Measurements from ENCODE around the gene PRKG1. TPM values are rescaled to one million over a fixed set of nuclear protein-coding genes. Genes with fewer than 3 reads are reported as not detected.

Gene PRKG1
- total RNA-seq, 4 donors from 2014 or later = 17.1 to 36.4 (median 25.8) TPM

DNA sequence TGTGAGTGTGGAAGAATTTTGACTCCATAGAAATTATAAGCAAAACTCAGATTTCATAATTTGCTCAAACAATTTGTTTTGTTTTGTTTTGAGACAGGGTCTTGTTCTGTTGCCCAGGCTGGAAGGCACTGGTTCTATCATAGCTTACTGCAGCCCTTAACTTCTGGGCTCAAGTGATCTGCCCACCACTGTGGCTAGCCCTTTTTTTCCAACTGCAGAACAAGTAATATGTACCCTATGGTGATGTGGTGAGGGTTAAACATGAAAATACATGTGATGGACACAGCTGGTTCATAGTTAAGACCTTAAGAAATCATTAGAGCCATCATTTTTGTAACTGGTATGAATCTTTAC is 594.0 kb downstream of the PRKG1 start:
- ATAC-seq (ENCODE audit: low FRiP score) (no peak), DNase-seq (ENCODE audit: low spot score) (no peak)
- TF ChIP-seq, protein P1, sequence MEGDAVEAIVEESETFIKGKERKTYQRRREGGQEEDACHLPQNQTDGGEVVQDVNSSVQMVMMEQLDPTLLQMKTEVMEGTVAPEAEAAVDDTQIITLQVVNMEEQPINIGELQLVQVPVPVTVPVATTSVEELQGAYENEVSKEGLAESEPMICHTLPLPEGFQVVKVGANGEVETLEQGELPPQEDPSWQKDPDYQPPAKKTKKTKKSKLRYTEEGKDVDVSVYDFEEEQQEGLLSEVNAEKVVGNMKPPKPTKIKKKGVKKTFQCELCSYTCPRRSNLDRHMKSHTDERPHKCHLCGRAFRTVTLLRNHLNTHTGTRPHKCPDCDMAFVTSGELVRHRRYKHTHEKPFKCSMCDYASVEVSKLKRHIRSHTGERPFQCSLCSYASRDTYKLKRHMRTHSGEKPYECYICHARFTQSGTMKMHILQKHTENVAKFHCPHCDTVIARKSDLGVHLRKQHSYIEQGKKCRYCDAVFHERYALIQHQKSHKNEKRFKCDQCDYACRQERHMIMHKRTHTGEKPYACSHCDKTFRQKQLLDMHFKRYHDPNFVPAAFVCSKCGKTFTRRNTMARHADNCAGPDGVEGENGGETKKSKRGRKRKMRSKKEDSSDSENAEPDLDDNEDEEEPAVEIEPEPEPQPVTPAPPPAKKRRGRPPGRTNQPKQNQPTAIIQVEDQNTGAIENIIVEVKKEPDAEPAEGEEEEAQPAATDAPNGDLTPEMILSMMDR (IDR thresholded peaks at IDR 0.05) = no peak

- DNase-seq (ENCODE audit: low spot score) = no peak
- ATAC-seq (ENCODE audit: low FRiP score) = no peak
- TF ChIP-seq, protein P1 (IDR thresholded peaks at IDR 0.05) = no peak
Measured at GRCh38 chr10:51669041-51669440, 594.8 kb downstream of the PRKG1 start.

DNA sequence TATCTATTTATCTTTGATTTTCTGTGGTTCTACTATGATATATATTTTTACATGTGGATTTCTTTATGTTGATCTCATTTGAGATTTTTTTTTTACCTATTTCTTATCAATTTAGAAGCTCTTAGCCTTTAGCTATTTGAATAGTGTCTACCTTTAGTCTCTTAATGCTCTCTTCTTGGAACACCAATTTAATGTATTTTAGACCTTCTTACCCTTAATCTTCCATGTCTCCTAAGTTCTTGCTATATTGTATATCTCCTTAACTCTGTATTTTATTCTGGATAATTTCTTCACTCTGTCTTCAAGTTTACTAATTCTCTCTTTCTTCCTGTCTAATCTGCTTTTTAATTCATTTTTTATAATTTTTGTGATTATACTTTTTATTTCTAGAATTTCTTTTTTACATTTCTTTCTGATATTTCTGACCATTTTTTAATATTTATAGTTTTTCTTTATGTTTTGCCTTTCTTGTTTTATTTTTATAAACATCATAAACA is 597.8 kb downstream of the PRKG1 start:
- TF ChIP-seq, protein P1 (IDR thresholded peaks at IDR 0.05) = no peak
- ATAC-seq (ENCODE audit: low FRiP score) (no peak), DNase-seq (ENCODE audit: low spot score) (no peak)

DNA sequence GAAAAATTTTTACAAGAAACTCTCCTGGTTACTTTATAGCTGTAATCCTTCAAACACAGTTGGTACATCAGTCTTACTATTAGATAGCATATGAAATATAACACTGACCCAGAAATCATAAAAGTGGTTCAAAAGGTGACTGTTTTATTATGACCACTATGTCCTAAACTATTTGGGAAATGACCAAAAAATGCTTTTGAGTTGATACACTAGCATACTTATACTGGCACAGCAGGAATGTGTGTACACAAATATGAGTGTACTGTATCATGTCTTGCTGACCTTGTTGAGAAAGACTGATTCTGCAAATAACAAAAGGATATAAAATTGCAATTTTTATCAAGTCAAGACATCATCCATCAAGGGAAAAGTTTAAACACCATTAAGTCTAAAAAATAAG is 600.8 kb downstream of the PRKG1 start:
- TF ChIP-seq, protein P1 (IDR thresholded peaks at IDR 0.05) = no peak
- DNase-seq (ENCODE audit: low spot score) = no peak
- no peak for ATAC-seq (ENCODE audit: low FRiP score)

- TF ChIP-seq, protein P1 (IDR thresholded peaks at IDR 0.05) = no peak
- ATAC-seq (ENCODE audit: low FRiP score) (no peak), DNase-seq (ENCODE audit: low spot score) (no peak)
Measured at GRCh38 chr10:51679841-51680240, 605.6 kb downstream of the PRKG1 start.

- DNase-seq (ENCODE audit: low spot score) = no peak
- ATAC-seq (ENCODE audit: low FRiP score) = no peak
- TF ChIP-seq, protein P1 (IDR thresholded peaks at IDR 0.05) = no peak
Measured at GRCh38 chr10:51683031-51683691, 608.9 kb downstream of the PRKG1 start.

DNA sequence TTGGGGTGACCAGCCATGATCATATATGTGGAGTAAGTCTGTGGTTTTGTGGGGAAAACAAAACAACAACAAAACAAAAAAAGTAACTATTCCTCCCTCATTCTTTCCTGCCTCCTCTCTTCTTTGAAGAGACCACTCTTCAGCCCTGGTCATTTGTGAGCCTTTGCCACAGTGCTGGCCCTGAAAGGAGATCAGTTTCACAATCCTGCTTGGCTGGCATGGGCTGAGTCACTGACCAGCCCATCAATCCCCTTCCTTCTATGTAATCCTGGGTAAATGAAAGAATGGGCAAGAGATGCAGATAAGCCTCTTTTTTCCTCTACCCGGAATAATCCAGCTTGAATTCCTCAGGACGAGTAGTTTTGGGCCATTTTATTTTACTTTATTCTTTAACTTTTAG is 611.5 kb downstream of the PRKG1 start:
- ATAC-seq (ENCODE audit: low FRiP score) = peak; percentile 90
- TF ChIP-seq, protein P1 (IDR thresholded peaks at IDR 0.05) = no peak
- no peak for DNase-seq (ENCODE audit: low spot score)

Measured in omental fat pad (tissue), 4 donors.